HepG2 (cell line): ENCODE results near the gene RSKR. TPM values are rescaled to one million over a fixed set of nuclear protein-coding genes. Genes with fewer than 3 reads are reported as not detected.
A peak's percentile ranks its signal among the peaks of the same experiment; 100 is the strongest.

Experiments
- EED ChIP-seq: sonication (generic); formaldehyde crosslinking; IDR thresholded peaks from 2 replicates; pipeline ENCODE4 v1.5.0; 2020; ENCODE audit warnings: mild to moderate bottlenecking, missing genetic modification reagents
- ELF1 ChIP-seq: sonication (generic); formaldehyde crosslinking; IDR thresholded peaks from 2 replicates; pipeline ENCODE4 v1.4.0; 2020; ENCODE audit warnings: missing genetic modification reagents
- GPN1 ChIP-seq: sonication (generic); formaldehyde crosslinking; IDR thresholded peaks from 2 replicates; pipeline ENCODE4 v1.5.1; 2020; ENCODE audit warnings: missing genetic modification reagents, borderline replicate concordance
- HES4 ChIP-seq: sonication (generic); formaldehyde crosslinking; IDR thresholded peaks from 2 replicates; pipeline ENCODE4 v1.9.0; 2021; ENCODE audit warnings: mild to moderate bottlenecking, missing genetic modification reagents, borderline replicate concordance
- MXI1 ChIP-seq: IDR thresholded peaks from 3 replicates; pipeline ENCODE4 v1.6.1; 2012; ENCODE audit warnings: low read depth, low read length, inconsistent platforms, borderline replicate concordance
- PCBP2 ChIP-seq: fragments of 200-400 bp; formaldehyde crosslinking; optimal IDR thresholded peaks from 2 replicates; pipeline ENCODE3; 2018; ENCODE audit warnings: low read length, low read depth; ENCODE audit not compliant: poor library complexity, severe bottlenecking
- PRMT3 ChIP-seq: sonication (generic); formaldehyde crosslinking; IDR thresholded peaks from 2 replicates; pipeline ENCODE4 v1.8.1; 2022; ENCODE audit warnings: low read depth, mild to moderate bottlenecking, moderate library complexity, missing genetic modification reagents, borderline replicate concordance
- SATB2 ChIP-seq: sonication (generic); formaldehyde crosslinking; IDR thresholded peaks from 2 replicates; pipeline ENCODE4 v1.5.0; 2020; ENCODE audit warnings: missing genetic modification reagents
- SMARCC2 ChIP-seq: fragments of 450-650 bp; IDR thresholded peaks from 2 replicates; pipeline ENCODE4 v1.6.1; 2017; ENCODE audit warnings: antibody characterized with exemption, mild to moderate bottlenecking
- SP4 ChIP-seq: sonication (generic); formaldehyde crosslinking; IDR thresholded peaks from 2 replicates; pipeline ENCODE4 v1.8.1; 2023; ENCODE audit warnings: mild to moderate bottlenecking, missing genetic modification reagents
- TAF1 ChIP-seq: sonication (generic); formaldehyde crosslinking; IDR thresholded peaks from 2 replicates; pipeline ENCODE4 v1.4.0; 2020; ENCODE audit warnings: missing genetic modification reagents
- TP53 ChIP-seq: sonication (generic); formaldehyde crosslinking; conservative IDR thresholded peaks from 2 replicates; pipeline ENCODE4 v1.4.0; 2020; ENCODE audit warnings: missing genetic modification reagents
- ZBTB26 ChIP-seq: IDR thresholded peaks from 2 replicates; pipeline ENCODE4 v1.6.1; 2016; ENCODE audit warnings: missing compliant biosample characterization, missing genetic modification reagents, borderline replicate concordance
- ZBTB7A ChIP-seq: sonication (generic); formaldehyde crosslinking; IDR thresholded peaks from 2 replicates; pipeline ENCODE4 v1.8.0; 2022; ENCODE audit warnings: mild to moderate bottlenecking, missing genetic modification reagents
- ZFAT ChIP-seq: sonication (generic); formaldehyde crosslinking; conservative IDR thresholded peaks from 2 replicates; pipeline ENCODE4 v1.8.1; 2023; ENCODE audit warnings: missing genetic modification reagents, inconsistent platforms
- ZFP62 ChIP-seq: sonication (generic); formaldehyde crosslinking; IDR thresholded peaks from 2 replicates; pipeline ENCODE4 v1.4.0; 2020; ENCODE audit warnings: missing genetic modification reagents
- ZNF263 ChIP-seq: sonication (generic); formaldehyde crosslinking; IDR thresholded peaks from 2 replicates; pipeline ENCODE4 v1.4.0; 2020; ENCODE audit warnings: missing genetic modification reagents
- ZNF563 ChIP-seq: sonication (generic); formaldehyde crosslinking; IDR thresholded peaks from 2 replicates; pipeline ENCODE4 v1.8.0; 2022; ENCODE audit warnings: mild to moderate bottlenecking, moderate library complexity, missing genetic modification reagents
- ZNF577 ChIP-seq: sonication (generic); formaldehyde crosslinking; IDR thresholded peaks from 2 replicates; pipeline ENCODE4 v1.4.0; 2020; ENCODE audit warnings: mild to moderate bottlenecking, low read depth, missing genetic modification reagents, borderline replicate concordance
- ZNF614 ChIP-seq: IDR thresholded peaks from 2 replicates; pipeline ENCODE4 v1.6.1; 2018; ENCODE audit warnings: missing biosample characterization, missing genetic modification reagents, inconsistent platforms, borderline replicate concordance
- ZNF674 ChIP-seq: sonication (generic); formaldehyde crosslinking; IDR thresholded peaks from 2 replicates; pipeline ENCODE4 v1.5.0; 2020; ENCODE audit warnings: low read depth, mild to moderate bottlenecking, missing genetic modification reagents
- ZNF713 ChIP-seq: sonication (generic); formaldehyde crosslinking; IDR thresholded peaks from 2 replicates; pipeline ENCODE4 v1.4.0; 2020; ENCODE audit warnings: mild to moderate bottlenecking, missing genetic modification reagents
- ZNF777 ChIP-seq: sonication (generic); formaldehyde crosslinking; IDR thresholded peaks from 2 replicates; pipeline ENCODE4 v1.4.0; 2020; ENCODE audit warnings: missing genetic modification reagents
- ZNF782 ChIP-seq: sonication (generic); formaldehyde crosslinking; IDR thresholded peaks from 2 replicates; pipeline ENCODE4 v1.4.0; 2020; ENCODE audit warnings: missing genetic modification reagents, mild to moderate bottlenecking, borderline replicate concordance
- polyA plus RNA-seq, 8 experiments: library from polyadenylated mRNA; depleted of rRNA in 3 of 8; stranded (reverse) in 7 of 8; unstranded in 1 of 8; fragments of >200 nt; fragmentation: Illumina TruSeq in 4 of 8; extraction: Trizol in 4 of 8; gene quantifications; 2 replicates each; pipeline versions ENCODE4 v1.2.1 to v1.2.3, GENCODE V29; 2011 to 2016; ENCODE audit warnings: low read depth in 4 of 8, missing spikeins in 1 of 8, mixed read lengths in 1 of 8; ENCODE audit not compliant: insufficient read depth in 1 of 8
- total RNA-seq, 5 experiments: library from RNA; depleted of rRNA; stranded (reverse); fragments of >200 nt; fragmentation: Illumina TruSeq; extraction: Trizol; gene quantifications; 2 replicates each; pipeline ENCODE4 v1.2.3, GENCODE V29; 2016; ENCODE audit warnings: low read depth in 1 of 5
- TF ChIP-seq, protein P1 (sequence below): sonication (generic); formaldehyde crosslinking; IDR thresholded peaks from 2 replicates; pipeline ENCODE4 v1.8.1; 2022; ENCODE audit warnings: mild to moderate bottlenecking, missing genetic modification reagents
- TF ChIP-seq, protein P2 (sequence below): sonication (generic); formaldehyde crosslinking; IDR thresholded peaks from 2 replicates; pipeline ENCODE4 v1.5.1; 2020; ENCODE audit warnings: missing genetic modification reagents, mild to moderate bottlenecking, borderline replicate concordance

RSKR gene
- total and polyA plus RNA-seq, 2 of the 13 experiments (the other 11 are each of a cell fraction or from before 2014, with no cell fraction given), result 5.0 to 10.4 TPM

- TF ChIP-seq, protein P1, sequence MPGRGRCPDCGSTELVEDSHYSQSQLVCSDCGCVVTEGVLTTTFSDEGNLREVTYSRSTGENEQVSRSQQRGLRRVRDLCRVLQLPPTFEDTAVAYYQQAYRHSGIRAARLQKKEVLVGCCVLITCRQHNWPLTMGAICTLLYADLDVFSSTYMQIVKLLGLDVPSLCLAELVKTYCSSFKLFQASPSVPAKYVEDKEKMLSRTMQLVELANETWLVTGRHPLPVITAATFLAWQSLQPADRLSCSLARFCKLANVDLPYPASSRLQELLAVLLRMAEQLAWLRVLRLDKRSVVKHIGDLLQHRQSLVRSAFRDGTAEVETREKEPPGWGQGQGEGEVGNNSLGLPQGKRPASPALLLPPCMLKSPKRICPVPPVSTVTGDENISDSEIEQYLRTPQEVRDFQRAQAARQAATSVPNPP (CRISPR knock-in tag), result no peak
- TF ChIP-seq EED (CRISPR knock-in tag), result no peak
- TF ChIP-seq PCBP2, result no peak
- no peak for TF ChIP-seq ZNF782
- TF ChIP-seq SP4, result peak; percentile 99
- no peak for TF ChIP-seq ZBTB7A (CRISPR knock-in tag)
- TF ChIP-seq ZNF777 (CRISPR knock-in tag), result 0 out of 2 replicates have a peak, but pooled peaks have one; percentile 22
- TF ChIP-seq ZBTB26 (CRISPR knock-in tag), result no peak
- no peak for TF ChIP-seq TP53 (CRISPR knock-in tag)
- peak; percentile 54; the same call in 1 of the 2 replicates for TF ChIP-seq ELF1 (CRISPR knock-in tag)
- no peak for TF ChIP-seq PRMT3 (CRISPR knock-in tag)
- no peak for TF ChIP-seq GPN1
- TF ChIP-seq MXI1, result peak; percentile 92; the same call in 2 of the 3 replicates
- TF ChIP-seq ZNF614 (CRISPR knock-in tag), result peak; percentile 78; the same call in 1 of the 2 replicates
- TF ChIP-seq ZNF577, result no peak
- TF ChIP-seq ZFAT (CRISPR knock-in tag), result no peak
- TF ChIP-seq TAF1 (CRISPR knock-in tag), result peak; percentile 65
- TF ChIP-seq ZFP62 (CRISPR knock-in tag), result no peak
- TF ChIP-seq, protein P2, sequence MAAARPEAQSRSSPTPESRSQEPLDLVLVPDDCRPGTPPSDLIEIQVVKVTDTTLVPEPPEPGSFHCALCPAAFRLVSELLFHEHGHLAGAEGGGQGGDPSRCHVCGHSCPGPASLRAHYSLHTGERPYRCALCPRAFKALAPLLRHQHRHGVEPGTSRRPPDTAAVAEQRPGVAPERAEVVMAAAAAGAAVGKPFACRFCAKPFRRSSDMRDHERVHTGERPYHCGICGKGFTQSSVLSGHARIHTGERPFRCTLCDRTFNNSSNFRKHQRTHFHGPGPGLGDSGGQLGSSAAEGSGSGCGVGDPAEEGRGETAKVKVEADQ, result no peak
- TF ChIP-seq ZNF263 (CRISPR knock-in tag), result 0 out of 2 replicates have a peak, but pooled peaks have one; percentile 19
- no peak for TF ChIP-seq ZNF713 (CRISPR knock-in tag)
- TF ChIP-seq ZNF674 (CRISPR knock-in tag), result no peak
- no peak for TF ChIP-seq SATB2 (CRISPR knock-in tag)
- TF ChIP-seq HES4, result no peak
- no peak for TF ChIP-seq ZNF563
- TF ChIP-seq SMARCC2, result no peak
These were observed 37.1 kb downstream of the RSKR start, which contains the start of gene ALDOC (continued) for GRCh38 chr17:28576758-28577465.
